HG02798 (cell line): ENCODE measurements around the gene MORF4L1.
"Not testable (repeated sequence)": the region's sequence is repeated elsewhere in the genome, so short reads cannot be mapped to it uniquely, and the experiment has no call there.

Experiments used
- ATAC-seq: cut with Tn5 transposase; IDR thresholded peaks from one replicate; pipeline ENCODE4 v1.9.1; 2021; ENCODE audit warnings: mild to moderate bottlenecking; ENCODE audit not compliant: unreplicated experiment, poor library complexity

MORF4L1 gene

DNA sequence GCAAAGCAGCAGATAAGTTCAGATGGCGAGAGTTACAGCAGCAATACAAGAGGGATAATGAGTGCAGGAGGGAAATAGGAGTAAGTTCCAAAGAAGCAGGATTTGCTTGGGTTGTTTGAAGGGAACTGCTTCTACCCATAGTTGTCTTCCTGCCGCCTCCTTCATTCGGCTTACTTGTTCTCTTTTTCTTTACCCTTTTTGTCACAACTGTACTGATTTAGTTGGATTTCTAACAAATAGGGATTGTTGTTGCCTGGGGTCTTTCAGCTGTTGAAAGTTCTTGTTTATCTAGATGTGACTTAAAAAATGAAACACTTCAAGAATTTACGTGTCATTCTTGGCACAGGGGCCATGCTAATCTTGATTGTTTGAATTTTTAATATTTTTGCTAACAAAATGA is 25.9 kb downstream of the MORF4L1 start:
- no peak for ATAC-seq

DNA sequence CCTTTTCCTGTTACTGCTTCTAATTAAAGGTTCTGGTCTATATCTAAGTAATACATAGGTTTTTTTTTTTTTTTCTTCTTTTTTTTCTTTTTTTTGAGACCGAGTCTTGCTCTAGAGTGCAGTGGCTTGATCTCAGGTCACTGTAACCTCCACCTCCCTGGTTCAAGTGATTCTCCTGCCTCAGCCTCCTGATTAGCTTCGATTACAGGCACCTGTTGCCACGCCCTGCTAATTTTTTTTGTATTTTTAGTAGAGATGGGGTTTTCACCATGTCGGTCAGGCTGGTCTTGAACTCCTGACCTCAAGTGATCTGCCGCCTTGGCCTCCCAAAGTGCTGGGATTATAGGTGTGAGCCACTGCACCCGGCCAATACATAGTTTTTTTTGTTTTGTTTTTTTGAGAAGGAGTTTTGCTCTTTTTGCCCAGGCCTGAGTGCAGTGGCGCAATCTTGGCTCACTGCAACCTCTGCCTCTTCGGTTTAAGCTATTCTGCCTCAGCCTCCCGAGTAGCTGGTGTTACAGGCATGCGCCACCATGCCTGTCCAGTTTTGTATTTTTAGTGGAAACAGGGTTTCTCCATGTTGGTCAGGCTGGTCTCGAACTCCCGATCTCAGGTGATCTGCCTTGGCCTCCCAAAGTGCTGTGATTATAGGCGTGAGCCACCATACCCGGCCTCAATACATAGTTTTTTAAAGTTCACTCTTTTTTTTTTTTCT is 28.3 kb downstream of the MORF4L1 start:
- ATAC-seq: not testable (repeated sequence)

DNA sequence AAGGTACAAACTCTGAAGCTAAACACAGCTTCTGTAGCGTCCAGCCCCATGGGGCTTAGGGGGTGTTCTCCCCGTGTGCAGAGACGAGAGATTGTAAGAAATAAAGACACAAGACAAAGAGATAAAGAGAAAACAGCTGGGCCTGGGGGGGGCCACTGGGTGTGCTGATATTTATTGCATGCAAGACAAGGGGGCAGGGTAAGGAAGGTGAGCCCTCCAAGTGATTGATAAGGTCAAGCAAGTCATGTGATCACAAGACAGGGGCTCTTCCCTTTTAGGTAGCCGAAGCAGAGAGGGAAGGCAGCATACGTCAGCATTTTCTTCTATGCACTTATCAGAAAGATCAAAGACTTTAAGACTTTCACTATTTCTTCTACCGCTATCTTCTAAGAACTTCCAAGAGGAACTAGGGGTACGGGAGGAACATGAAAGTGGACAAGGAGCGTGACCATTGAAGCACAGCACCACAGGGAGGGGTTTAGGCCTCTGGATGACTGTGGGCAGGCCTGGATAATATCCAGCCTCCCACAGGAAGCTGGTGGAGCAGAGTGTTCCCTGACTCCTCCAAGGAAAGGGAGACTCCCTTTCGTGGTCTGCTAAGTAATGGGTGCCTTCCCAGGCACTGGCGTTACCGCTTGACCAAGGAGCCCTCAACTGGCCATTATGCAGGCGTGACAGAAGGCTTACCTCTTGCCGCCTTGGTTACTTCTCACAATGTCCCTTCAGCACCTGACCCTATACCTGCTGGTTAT is 29.8 kb downstream of the MORF4L1 start:
- ATAC-seq: not testable (repeated sequence)

DNA sequence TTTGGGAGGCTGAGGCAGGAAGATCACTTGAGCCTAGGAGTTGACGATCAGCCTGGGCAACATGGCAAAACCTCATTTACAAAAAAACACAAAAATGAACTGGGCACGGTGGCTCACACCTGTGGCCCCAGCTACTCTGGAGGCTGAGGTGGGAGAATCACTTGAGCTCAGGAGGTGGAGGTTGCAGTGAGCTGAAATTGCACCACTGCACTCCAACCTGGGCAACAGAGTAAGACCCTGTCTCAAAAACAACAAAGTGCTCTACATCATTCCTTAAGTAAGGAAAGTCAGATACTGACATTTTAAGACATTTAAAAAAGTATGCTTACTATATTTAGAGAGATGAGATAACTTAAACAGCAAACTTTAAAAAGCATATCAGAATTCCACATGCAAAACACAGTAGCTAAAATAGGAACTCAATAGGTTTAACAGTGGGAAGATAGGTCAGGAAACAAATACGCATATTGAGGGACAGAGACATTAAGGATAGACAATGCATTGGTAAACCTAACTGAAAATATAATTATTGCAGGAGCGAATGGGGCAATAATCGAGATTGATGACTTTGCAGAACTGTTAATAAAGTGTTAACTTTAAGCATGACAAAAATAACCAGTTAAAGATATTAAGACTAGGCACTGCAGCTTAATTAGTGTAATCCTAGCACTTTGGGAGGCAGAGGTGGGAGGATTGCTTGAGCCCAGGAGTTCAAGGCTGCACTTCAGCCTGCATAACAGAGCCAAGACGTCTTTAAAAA is 32.1 kb downstream of the MORF4L1 start:
- ATAC-seq: no peak

DNA sequence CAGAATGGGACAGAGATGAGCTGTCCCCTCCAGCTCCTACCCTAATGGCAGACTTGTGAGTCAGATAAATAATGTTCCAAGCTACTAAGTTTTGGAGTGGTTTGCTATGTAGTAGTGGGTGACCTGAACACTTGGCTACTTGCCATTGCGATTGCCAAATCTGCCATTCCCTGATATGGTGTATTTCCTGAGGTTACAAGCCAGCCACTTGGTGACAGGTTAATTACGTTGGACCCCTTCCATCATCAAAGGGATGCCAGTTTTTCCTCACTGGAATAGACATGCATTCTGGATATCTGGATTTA is 33.6 kb downstream of the MORF4L1 start:
- no peak for ATAC-seq

DNA sequence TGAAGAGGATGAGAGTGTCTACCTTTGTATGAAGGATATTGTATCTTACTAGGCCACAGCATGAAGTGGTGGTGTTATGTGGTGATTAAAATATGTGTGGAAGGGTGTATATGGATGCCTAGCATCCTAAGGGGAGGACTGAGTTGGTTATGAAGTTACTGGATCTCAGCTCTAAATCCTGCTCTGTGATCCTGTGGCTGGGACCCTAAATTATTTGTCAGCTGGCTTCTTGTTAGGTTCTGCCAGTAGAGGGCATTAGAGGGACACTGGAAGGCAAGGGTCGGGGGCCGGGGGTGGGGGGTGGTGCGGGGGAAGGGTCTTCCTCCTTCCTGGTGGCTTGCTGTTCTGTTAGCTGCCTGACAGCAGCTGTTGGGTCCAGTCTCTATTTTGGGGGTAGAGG is 34.9 kb downstream of the MORF4L1 start:
- no peak for ATAC-seq

DNA sequence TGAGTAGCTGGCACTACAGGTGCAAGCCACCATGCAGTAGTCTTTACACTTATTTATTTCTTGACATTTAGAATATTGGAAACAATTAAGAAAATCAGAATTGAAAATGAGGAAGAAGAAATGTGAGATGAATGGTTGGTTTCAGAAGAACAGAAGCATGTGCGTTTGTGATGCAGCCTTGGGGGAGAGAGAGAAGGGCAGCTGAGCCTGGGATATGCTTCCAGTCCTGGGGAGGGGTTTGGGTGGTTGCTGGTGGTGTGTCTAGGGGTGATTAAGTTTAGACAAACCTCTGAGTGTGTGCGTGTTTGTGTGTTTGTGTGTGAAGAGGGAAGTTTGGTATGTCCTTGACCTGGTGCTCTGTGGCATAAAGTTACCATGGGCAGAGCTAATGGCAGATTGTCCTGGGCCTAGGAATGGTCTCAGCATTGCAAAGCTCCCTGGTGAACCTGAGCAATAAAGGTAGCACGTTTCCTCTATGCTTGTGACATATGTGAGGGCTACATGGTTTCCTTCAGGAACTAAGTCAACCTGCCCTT is 36.5 kb downstream of the MORF4L1 start:
- no peak for ATAC-seq

DNA sequence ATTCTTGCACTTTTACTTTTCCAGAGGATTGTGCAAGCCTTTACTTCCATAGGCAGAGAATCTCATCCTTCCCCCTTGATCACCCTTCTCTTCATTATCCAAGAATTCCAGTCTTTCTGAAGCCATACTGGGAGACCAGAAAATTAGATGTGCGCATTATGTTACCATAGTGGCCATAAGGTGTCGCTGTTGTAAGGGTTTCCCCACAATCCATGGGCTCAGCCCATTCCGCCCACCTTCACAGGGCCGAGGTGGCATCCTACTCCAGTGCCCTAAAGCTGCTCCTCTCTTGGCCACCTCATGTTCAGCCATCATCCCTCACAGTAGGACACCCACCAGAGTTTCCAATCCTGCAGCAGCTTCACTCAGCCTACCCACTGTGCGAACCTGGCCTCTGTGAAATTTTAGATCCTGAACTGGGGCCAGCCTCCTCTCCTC is 37.1 kb downstream of the MORF4L1 start:
- peak; percentile 48 for ATAC-seq

DNA sequence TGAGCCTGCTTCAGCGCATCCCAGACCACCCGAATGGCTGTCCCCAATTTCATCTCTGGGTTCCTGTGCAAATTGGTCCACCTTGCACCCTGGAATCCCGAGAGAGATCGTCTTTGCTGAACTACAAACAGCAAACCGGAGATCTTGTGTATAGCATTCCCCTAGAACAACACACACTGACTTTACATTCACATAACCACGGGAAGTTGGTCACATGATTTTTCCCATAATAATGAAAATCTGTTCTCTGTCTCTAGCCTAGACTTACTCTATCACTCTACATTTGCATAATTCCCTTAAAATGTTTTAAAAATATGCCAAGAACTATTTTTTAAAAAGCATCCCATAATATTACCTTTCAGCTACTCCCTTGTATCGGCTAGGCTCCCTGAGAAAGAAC is 37.6 kb downstream of the MORF4L1 start:
- no peak for ATAC-seq

DNA sequence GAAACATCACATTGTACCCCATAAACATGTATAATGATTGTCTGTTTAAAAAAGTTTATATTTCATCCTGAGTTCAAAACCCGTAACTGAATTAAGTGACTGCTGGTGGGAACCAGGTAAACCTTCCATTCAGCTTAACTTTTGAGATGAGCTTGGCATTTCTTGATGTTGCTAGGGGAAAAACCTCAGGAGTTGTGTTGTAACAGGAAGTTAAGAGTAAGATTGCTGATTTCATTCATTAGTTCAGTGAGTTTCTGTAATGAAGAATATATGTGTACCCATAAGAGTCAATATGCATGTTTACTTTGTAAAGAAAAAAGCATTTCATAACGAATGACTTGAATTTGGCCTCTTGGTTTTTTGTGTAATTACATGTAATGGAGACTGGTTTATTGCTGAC is 39.6 kb downstream of the MORF4L1 start:
- ATAC-seq: no peak

DNA sequence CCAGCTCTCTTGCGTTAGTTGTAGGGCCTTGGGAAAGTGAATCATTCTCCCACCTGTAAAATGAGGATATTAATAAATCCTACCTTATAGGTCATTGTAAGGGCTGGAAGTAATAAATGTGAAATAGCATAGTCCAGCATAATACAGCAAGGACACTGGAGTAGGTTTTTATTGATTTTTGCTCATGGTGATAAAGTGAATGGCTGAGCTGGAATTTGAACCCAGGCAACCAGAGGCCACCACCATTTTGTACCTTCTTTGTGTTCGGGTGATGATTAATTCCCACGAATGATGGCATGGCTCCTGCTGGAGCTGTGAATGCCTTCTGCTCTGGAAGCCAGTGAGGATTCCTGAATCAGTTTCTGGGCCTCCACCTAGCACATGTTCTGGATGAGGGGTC is 40.3 kb downstream of the MORF4L1 start:
- ATAC-seq: no peak

DNA sequence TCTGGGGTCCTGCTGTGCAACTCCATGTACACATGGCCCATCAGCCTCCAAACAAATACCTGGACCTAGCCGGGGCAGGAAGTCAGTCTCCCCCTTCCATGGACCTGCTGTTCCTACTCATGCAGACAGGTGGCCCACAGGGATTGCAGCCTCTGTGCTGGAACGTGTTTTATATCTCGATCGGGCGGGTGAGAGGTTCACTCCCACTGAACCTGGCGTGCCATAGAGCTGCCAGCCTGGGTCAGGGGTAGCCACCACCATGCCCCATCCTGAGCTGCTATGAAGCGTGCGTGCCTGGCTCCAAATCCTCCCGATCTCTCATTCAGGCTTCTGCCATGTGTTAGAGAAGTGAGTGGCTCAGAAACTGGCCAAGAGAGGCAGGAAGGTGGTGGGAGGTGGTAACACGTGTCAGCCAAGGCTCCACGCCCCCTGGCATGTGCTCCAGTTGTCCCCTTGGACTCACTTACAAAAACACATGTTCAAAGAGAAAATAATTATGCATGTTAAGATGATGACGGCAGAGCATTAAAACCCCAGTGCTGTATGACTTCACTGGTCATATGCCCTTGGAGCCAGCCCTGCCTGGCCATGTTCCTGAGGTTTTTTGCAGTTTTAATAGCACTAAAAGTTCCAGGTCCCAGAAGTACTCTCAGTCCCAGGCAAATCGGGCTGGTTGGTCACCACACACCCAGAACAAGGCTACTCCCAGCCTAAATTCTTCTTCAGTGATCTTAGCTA is 41.5 kb downstream of the MORF4L1 start:
- ATAC-seq: no peak

DNA sequence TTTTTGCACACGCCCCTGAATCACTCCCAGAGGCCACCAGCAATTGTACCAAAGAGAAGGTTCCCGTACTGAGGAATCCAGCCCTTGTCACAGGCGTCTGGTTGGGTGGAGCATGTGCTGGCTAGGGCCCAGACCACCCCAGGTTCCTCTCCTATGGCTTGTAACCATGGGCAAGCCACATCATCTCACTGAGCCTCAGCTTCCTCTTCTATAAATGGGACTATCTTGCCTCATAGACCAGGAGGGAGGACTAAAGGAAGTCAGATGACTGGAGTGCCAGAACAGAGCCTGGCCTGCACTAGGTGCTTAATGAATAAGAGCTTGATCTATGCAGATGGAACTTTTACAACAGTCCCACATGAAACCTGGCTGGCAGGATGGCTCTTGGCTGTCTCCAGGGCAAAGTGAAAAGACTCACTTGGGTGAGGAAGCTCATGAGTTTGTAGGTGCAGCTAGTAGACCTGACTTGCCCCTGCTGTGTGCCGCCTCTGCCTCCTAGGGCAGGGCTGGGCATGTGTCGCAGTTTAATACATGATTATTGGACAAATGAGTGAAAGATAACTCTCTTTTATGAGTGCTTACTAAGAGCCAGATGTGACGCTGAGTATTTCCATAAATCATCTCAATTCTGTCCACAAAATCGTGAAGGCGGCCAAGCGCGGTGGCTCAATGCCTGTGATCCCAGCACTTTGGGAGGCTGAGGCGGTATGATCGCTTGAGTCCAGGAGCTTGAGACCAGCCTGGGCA is 42.8 kb downstream of the MORF4L1 start:
- ATAC-seq: no peak

DNA sequence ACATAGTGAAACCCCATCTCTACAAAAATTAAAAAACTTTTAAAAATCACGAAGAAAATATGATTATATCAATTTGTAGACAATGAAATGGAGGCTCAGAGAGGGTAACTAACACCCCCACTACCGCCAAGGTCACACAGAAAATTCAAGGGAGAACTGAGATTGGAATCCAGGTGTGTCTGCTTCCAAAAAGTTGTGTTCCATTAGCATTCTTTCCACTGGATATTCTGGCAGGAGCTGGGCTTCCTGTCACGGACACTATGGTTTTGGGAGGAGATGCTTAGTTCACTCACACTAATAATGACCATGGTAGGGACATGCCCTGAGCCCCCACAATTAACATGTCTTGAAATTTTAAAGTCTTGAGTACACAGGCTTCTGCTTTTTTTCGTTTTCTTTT is 43.4 kb downstream of the MORF4L1 start:
- no peak for ATAC-seq

DNA sequence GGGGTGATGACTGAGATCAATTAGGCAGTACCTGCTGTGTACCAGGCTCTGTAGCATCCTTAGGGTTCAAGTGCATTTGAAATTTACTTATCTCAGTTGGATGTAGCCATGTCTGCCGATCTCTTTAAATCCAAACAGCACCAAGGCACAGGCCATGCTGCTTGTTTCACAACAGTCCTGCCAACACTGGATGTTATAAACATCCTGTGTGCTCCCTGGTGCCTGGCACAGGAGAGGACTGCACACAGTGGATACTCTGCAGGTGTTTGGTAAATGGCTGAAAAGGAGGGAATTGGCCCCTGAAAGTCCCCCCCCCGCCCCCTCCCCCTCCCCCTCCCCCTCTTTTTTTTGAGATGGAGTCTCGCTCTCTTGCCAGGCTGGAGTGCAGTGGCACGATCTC is 45.2 kb downstream of the MORF4L1 start:
- ATAC-seq: no peak

DNA sequence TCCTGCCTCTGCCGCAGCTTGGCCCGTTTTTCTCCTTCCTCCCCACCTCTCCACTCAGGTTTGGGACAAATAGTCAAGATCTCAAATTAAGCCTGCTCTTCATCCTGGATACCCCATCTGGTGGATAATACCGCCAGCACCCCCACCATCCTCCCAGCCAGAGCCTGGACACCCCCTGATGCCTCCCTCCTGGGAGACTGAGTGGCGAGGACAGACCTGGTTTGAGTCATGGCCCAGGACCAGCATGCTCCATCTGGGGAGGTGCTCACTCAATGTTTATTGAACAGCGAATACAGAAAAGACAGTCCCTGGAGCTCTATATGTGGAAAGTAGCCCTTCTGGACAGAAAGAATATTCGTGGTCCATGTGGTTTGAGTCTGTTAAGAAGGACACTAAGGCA is 48.8 kb downstream of the MORF4L1 start:
- ATAC-seq: no peak

DNA sequence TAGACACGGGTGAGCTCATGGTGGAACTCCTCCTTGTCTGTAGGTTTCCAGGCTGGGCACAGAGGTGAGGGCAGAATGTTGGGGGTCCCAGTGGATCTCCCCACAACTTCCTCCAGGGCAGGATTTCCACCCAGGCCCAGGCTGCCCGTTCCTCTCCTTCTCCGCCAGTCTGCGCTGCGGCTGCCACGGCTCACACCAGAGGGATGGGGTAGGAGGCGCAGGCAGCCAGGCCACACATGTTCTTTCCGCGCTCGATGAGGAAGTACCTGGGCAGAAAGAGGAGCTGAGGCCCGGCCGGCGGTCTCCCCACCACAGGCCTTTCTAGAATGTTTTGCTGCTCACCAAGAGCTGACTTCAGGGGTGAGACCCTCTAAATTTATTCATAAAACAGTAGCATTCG is 49.2 kb downstream of the MORF4L1 start:
- no peak for ATAC-seq

DNA sequence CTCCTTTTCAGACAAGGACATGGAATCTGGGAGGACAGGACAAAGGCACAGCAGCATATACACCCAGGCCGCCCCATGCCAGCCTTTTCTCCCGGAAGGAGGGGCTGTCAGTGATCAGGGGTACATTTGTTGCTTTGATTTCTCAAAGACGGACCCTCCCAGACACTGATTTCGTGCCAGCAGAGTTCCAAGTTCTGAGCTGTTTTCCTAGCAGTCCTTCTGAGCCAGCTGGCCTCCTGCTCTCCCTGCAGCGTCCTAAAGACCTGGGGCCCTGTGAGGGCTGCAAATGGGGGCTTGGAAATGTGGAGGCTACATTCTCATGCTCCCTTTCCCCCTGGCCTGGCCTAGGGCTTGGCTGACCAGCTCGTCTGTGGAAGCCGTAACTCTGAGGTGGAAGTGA is 49.8 kb downstream of the MORF4L1 start:
- ATAC-seq: no peak

DNA sequence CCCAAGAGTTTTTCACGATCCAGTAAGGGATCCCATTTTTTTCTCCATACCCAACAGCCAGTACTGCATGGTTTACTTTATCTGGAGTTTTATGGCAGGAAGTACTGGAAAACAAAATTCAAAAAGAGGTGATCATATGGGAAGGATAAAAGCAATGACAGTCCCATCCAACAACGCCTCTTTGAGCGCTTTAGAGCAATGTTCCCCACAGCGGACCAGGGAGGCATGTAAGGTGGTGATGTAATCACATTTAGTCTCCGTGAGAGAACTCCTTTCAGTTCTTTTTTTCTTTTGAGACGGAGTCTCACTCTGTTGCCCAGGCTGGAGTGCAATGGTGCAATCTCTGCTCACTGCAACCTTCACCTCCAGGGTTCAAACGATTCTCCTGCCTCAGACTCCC is 50.3 kb downstream of the MORF4L1 start:
- no peak for ATAC-seq
